ENCODE results near the gene NADSYN1.

The NADSYN1 gene

GRCh38 chr11:71474771-71475483 is 21.9 kb downstream of the NADSYN1 start:
- DNase-seq, result no peak

- no peak for DNase-seq
Observed at GRCh38 chr11:71476031-71476430, 23.0 kb downstream of the NADSYN1 start.

GRCh38 chr11:71476926-71477640 is 24.1 kb downstream of the NADSYN1 start:
- DNase-seq, result no peak

- no peak for DNase-seq
Observed at GRCh38 chr11:71477641-71478527, 24.9 kb downstream of the NADSYN1 start.

GRCh38 chr11:71478528-71478840 is 25.5 kb downstream of the NADSYN1 start:
- DNase-seq, result no peak

- DNase-seq, result no peak
Observed at GRCh38 chr11:71481101-71481960, 28.3 kb downstream of the NADSYN1 start.

- DNase-seq, result no peak
Observed at GRCh38 chr11:71482216-71482615, 29.2 kb downstream of the NADSYN1 start.

GRCh38 chr11:71482746-71483364 is 29.9 kb downstream of the NADSYN1 start:
- DNase-seq, result no peak

- DNase-seq, result no peak
Observed at GRCh38 chr11:71483692-71484091, 30.7 kb downstream of the NADSYN1 start.

- no peak for DNase-seq
Observed at GRCh38 chr11:71484248-71485062, 31.5 kb downstream of the NADSYN1 start.

- DNase-seq, result no peak
Observed at GRCh38 chr11:71485063-71485399, 32.0 kb downstream of the NADSYN1 start.

- DNase-seq, result no peak
Observed at GRCh38 chr11:71485466-71485865, 32.5 kb downstream of the NADSYN1 start.

- DNase-seq, result no peak
Observed at GRCh38 chr11:71486320-71486719, 33.3 kb downstream of the NADSYN1 start.

- DNase-seq, result no peak
Observed at GRCh38 chr11:71488681-71489270, 35.8 kb downstream of the NADSYN1 start.

- DNase-seq, result peak; percentile 17
Observed at GRCh38 chr11:71489311-71490043, 36.5 kb downstream of the NADSYN1 start.

GRCh38 chr11:71490044-71490730 is 37.2 kb downstream of the NADSYN1 start:
- DNase-seq, result no peak

- no peak for DNase-seq
Observed at GRCh38 chr11:71490731-71491390, 37.9 kb downstream of the NADSYN1 start.

GRCh38 chr11:71491531-71491930 is 38.5 kb downstream of the NADSYN1 start:
- DNase-seq, result no peak

- no peak for DNase-seq
Observed at GRCh38 chr11:71491940-71492339, 38.9 kb downstream of the NADSYN1 start.

All from fibroblast of skin of right quadriceps (primary cell).